ENCODE measurements around the gene TRAPPC11.
"Not testable (repeated sequence)": the region's sequence is repeated elsewhere in the genome, so short reads cannot be mapped to it uniquely, and the experiment has no call there.

TRAPPC11 gene

GRCh38 chr4:183659029-183659871, at the start of gene TRAPPC11, which contains the start of gene RWDD4:
TSS of gene TRAPPC11 (plus strand) at chr4:183659293. CDS start at chr4:183663868, 4,575 bp downstream.
TSS of gene RWDD4 (minus strand) at chr4:183659185. CDS start at chr4:183658952, 233 bp downstream.
- Histone ChIP-seq H3K36me3 (ENCODE audit: control insufficient read depth, insufficient read depth, low read length) (no peaks in the 10 kb centered on the region), H3K4me1 (ENCODE audit: control insufficient read depth, insufficient read depth, low read length) (peaks cover 5% of the 10 kb centered on the region), H3K27me3 (ENCODE audit: control insufficient read depth, insufficient read depth, low read length) (no peaks in the 10 kb centered on the region), H3K27ac (ENCODE audit: low read depth, low read length) (peak within 1 kb of the TSS; percentile 94), H3K9ac (ENCODE audit: low read length) (peak within 1 kb of the TSS; percentile 63), H3K4me3 (ENCODE audit: low read length) (peak within 1 kb of the TSS; percentile 67)

GRCh38 chr4:183610033-183610432, 49.1 kb upstream of the TRAPPC11 start:
- Histone ChIP-seq H3K9ac (ENCODE audit: low read length) (no peak overlapping the region), H3K36me3 (ENCODE audit: control insufficient read depth, insufficient read depth, low read length) (no peaks in the 10 kb centered on the region), H3K4me3 (ENCODE audit: low read length) (no peak overlapping the region), H3K4me1 (ENCODE audit: control insufficient read depth, insufficient read depth, low read length) (no peaks in the 10 kb centered on the region), H3K27ac (ENCODE audit: low read depth, low read length) (no peak overlapping the region), H3K27me3 (ENCODE audit: control insufficient read depth, insufficient read depth, low read length) (no peaks in the 10 kb centered on the region)

- H3K36me3 ChIP-seq (ENCODE audit: control insufficient read depth, insufficient read depth, low read length) = no peaks in the 10 kb centered on the region
- H3K27me3 ChIP-seq (ENCODE audit: control insufficient read depth, insufficient read depth, low read length) = no peaks in the 10 kb centered on the region
- no peaks in the 10 kb centered on the region for H3K4me1 ChIP-seq (ENCODE audit: control insufficient read depth, insufficient read depth, low read length)
- H3K27ac ChIP-seq (ENCODE audit: low read depth, low read length) = no peak overlapping the region
- no peak overlapping the region for H3K9ac ChIP-seq (ENCODE audit: low read length)
- H3K4me3 ChIP-seq (ENCODE audit: low read length) = no peak overlapping the region
Measured at GRCh38 chr4:183610613-183611012, 48.5 kb upstream of the TRAPPC11 start.

- Histone ChIP-seq H3K27me3 (ENCODE audit: control insufficient read depth, insufficient read depth, low read length) (no peaks in the 10 kb centered on the region), H3K4me1 (ENCODE audit: control insufficient read depth, insufficient read depth, low read length) (no peaks in the 10 kb centered on the region), H3K27ac (ENCODE audit: low read depth, low read length) (no peak overlapping the region), H3K9ac (ENCODE audit: low read length) (no peak overlapping the region), H3K4me3 (ENCODE audit: low read length) (no peak overlapping the region), H3K36me3 (ENCODE audit: control insufficient read depth, insufficient read depth, low read length) (no peaks in the 10 kb centered on the region)
Measured at GRCh38 chr4:183611210-183611830, 47.8 kb upstream of the TRAPPC11 start.

GRCh38 chr4:183612329-183613250, 46.5 kb upstream of the TRAPPC11 start:
- no peaks in the 10 kb centered on the region for H3K27me3 ChIP-seq (ENCODE audit: control insufficient read depth, insufficient read depth, low read length)
- no peaks in the 10 kb centered on the region for H3K4me1 ChIP-seq (ENCODE audit: control insufficient read depth, insufficient read depth, low read length)
- no peaks in the 10 kb centered on the region for H3K36me3 ChIP-seq (ENCODE audit: control insufficient read depth, insufficient read depth, low read length)
- no peak overlapping the region for H3K4me3 ChIP-seq (ENCODE audit: low read length)
- no peak overlapping the region for H3K9ac ChIP-seq (ENCODE audit: low read length)
- H3K27ac ChIP-seq (ENCODE audit: low read depth, low read length) = no peak overlapping the region

GRCh38 chr4:183617075-183617474, 42.0 kb upstream of the TRAPPC11 start:
- no peaks in the 10 kb centered on the region for H3K36me3 ChIP-seq (ENCODE audit: control insufficient read depth, insufficient read depth, low read length)
- H3K4me1 ChIP-seq (ENCODE audit: control insufficient read depth, insufficient read depth, low read length) = no peaks in the 10 kb centered on the region
- H3K27me3 ChIP-seq (ENCODE audit: control insufficient read depth, insufficient read depth, low read length) = no peaks in the 10 kb centered on the region
- H3K9ac ChIP-seq (ENCODE audit: low read length) = no peak overlapping the region
- H3K27ac ChIP-seq (ENCODE audit: low read depth, low read length) = no peak overlapping the region
- H3K4me3 ChIP-seq (ENCODE audit: low read length) = no peak overlapping the region

- H3K9ac ChIP-seq (ENCODE audit: low read length) = no peak overlapping the region
- H3K27ac ChIP-seq (ENCODE audit: low read depth, low read length) = no peak overlapping the region
- H3K4me1 ChIP-seq (ENCODE audit: control insufficient read depth, insufficient read depth, low read length) = no peaks in the 10 kb centered on the region
- no peak overlapping the region for H3K4me3 ChIP-seq (ENCODE audit: low read length)
- no peaks in the 10 kb centered on the region for H3K27me3 ChIP-seq (ENCODE audit: control insufficient read depth, insufficient read depth, low read length)
- no peaks in the 10 kb centered on the region for H3K36me3 ChIP-seq (ENCODE audit: control insufficient read depth, insufficient read depth, low read length)
Measured at GRCh38 chr4:183618681-183619080, 40.4 kb upstream of the TRAPPC11 start.

GRCh38 chr4:183620421-183620820, 38.7 kb upstream of the TRAPPC11 start:
- Histone ChIP-seq H3K27ac (ENCODE audit: low read depth, low read length) (no peak overlapping the region), H3K36me3 (ENCODE audit: control insufficient read depth, insufficient read depth, low read length) (no peaks in the 10 kb centered on the region), H3K4me1 (ENCODE audit: control insufficient read depth, insufficient read depth, low read length) (no peaks in the 10 kb centered on the region), H3K27me3 (ENCODE audit: control insufficient read depth, insufficient read depth, low read length) (no peaks in the 10 kb centered on the region), H3K4me3 (ENCODE audit: low read length) (no peak overlapping the region), H3K9ac (ENCODE audit: low read length) (no peak overlapping the region)

GRCh38 chr4:183621875-183622274, 37.2 kb upstream of the TRAPPC11 start:
- no peaks in the 10 kb centered on the region for H3K36me3 ChIP-seq (ENCODE audit: control insufficient read depth, insufficient read depth, low read length)
- no peaks in the 10 kb centered on the region for H3K27me3 ChIP-seq (ENCODE audit: control insufficient read depth, insufficient read depth, low read length)
- H3K4me3 ChIP-seq (ENCODE audit: low read length) = no peak overlapping the region
- no peaks in the 10 kb centered on the region for H3K4me1 ChIP-seq (ENCODE audit: control insufficient read depth, insufficient read depth, low read length)
- H3K9ac ChIP-seq (ENCODE audit: low read length) = no peak overlapping the region
- H3K27ac ChIP-seq (ENCODE audit: low read depth, low read length) = no peak overlapping the region

GRCh38 chr4:183624548-183624947, 34.5 kb upstream of the TRAPPC11 start:
- Histone ChIP-seq H3K36me3 (ENCODE audit: control insufficient read depth, insufficient read depth, low read length) (no peaks in the 10 kb centered on the region), H3K4me1 (ENCODE audit: control insufficient read depth, insufficient read depth, low read length) (no peaks in the 10 kb centered on the region), H3K27me3 (ENCODE audit: control insufficient read depth, insufficient read depth, low read length) (no peaks in the 10 kb centered on the region), H3K27ac (ENCODE audit: low read depth, low read length) (no peak overlapping the region), H3K4me3 (ENCODE audit: low read length) (no peak overlapping the region), H3K9ac (ENCODE audit: low read length) (no peak overlapping the region)

- Histone ChIP-seq H3K9ac (ENCODE audit: low read length) (no peak overlapping the region), H3K27me3 (ENCODE audit: control insufficient read depth, insufficient read depth, low read length) (no peaks in the 10 kb centered on the region), H3K4me1 (ENCODE audit: control insufficient read depth, insufficient read depth, low read length) (no peaks in the 10 kb centered on the region), H3K27ac (ENCODE audit: low read depth, low read length) (no peak overlapping the region), H3K4me3 (ENCODE audit: low read length) (no peak overlapping the region), H3K36me3 (ENCODE audit: control insufficient read depth, insufficient read depth, low read length) (no peaks in the 10 kb centered on the region)
Measured at GRCh38 chr4:183626168-183626567, 32.9 kb upstream of the TRAPPC11 start.

- not testable (repeated sequence) for H3K4me3 ChIP-seq (ENCODE audit: low read length); H3K27ac ChIP-seq (ENCODE audit: low read depth, low read length); H3K9ac ChIP-seq (ENCODE audit: low read length)
Measured at GRCh38 chr4:183627286-183627685, 31.8 kb upstream of the TRAPPC11 start.

More at GRCh38 chr4:183627286-183627685, 31.8 kb upstream of the TRAPPC11 start:
- not testable (repeated sequence) for H3K4me1 ChIP-seq (ENCODE audit: control insufficient read depth, insufficient read depth, low read length); H3K27me3 ChIP-seq (ENCODE audit: control insufficient read depth, insufficient read depth, low read length); H3K36me3 ChIP-seq (ENCODE audit: control insufficient read depth, insufficient read depth, low read length)
